ENCODE results near the gene IL23R. TPM values are rescaled to one million over a fixed set of nuclear protein-coding genes. Genes with fewer than 3 reads are reported as not detected.

IL23R gene
- total RNA-seq, 1 experiment from 2014 or later, result not detected

DNA sequence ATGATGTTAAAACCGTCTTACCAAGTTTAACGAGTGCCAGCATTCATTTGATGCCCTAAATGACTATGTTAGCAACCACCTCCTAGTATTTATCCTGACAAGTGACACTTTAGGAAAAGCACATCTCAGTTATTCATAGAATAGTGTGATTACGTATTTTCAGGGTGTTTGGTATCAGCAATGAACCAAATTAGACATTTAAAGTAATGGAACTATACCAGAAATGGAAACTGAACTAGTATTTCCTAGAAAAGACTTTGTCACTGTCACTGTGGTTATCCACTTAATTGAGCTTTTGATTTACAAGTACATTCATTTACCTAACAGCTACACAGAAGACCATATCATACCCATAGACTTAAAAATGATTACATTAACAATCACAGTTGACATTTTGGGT lies 137.8 kb downstream of the IL23R start:
- no peak for DNase-seq (ENCODE audit: low read depth)

GRCh38 chr1:67306547-67306946 lies 140.3 kb downstream of the IL23R start:
- DNase-seq (ENCODE audit: low read depth), result no peak

- DNase-seq (ENCODE audit: low read depth), result no peak
These were observed 141.2 kb downstream of the IL23R start, which contains the start of gene IL12RB2 for GRCh38 chr1:67307251-67308060. TSS of gene IL12RB2 (plus strand) at chr1:67307873. CDS start at chr1:67320369, 12,496 bp downstream.

- no peak for DNase-seq (ENCODE audit: low read depth)
These were observed 141.9 kb downstream of the IL23R start for GRCh38 chr1:67308136-67308535.

Other genes starting within 250 kb of the IL23R start
- gene DNAI4, start 241.6 kb upstream of the IL23R start, total RNA-seq (2014; rRNA removed), result 2.4 and 3.6 TPM in 2 replicates
- 33.4 and 34.2 TPM in 2 replicates for gene MIER1, start 241.5 kb upstream of the IL23R start, total RNA-seq (2014; rRNA removed)
- 41.3 and 44.6 TPM in 2 replicates for gene SLC35D1, start 112.3 kb upstream of the IL23R start, total RNA-seq (2014; rRNA removed)
- not detected in 2 replicates for gene C1orf141, start 31.5 kb upstream of the IL23R start, total RNA-seq (2014; rRNA removed)
- not detected in 2 replicates for gene IL12RB2, start 141.4 kb downstream of the IL23R start, total RNA-seq (2014; rRNA removed)

Measured in LHCN-M2 (cell line).